C4-2B (cell line): ENCODE data around the gene PRIMA1.

Experiments
- H3K27ac ChIP-seq: fragments of 450-650 bp; 2 replicates; pipeline ENCODE4 v1.5.1; 2017
- CTCF ChIP-seq: fragments of 450-650 bp; conservative IDR thresholded peaks from 2 replicates; pipeline ENCODE4 v1.5.1; 2017; ENCODE audit warnings: mild to moderate bottlenecking
- ZFX ChIP-seq: fragments of 450-650 bp; IDR thresholded peaks from 2 replicates; pipeline ENCODE4 v1.6.1; 2017

The PRIMA1 gene

GRCh38 chr14:93669632-93670031 is 118.7 kb downstream of the PRIMA1 start:
- no peak overlapping the region for H3K27ac ChIP-seq
- TF ChIP-seq ZFX (no peak), CTCF (no peak)
